ENCODE results near the gene SLU7. TPM values are rescaled to one million over a fixed set of nuclear protein-coding genes. Genes with fewer than 3 reads are reported as not detected.

The SLU7 gene
- total RNA-seq, 1 experiment from 2014 or later, result 33.3 TPM

DNA sequence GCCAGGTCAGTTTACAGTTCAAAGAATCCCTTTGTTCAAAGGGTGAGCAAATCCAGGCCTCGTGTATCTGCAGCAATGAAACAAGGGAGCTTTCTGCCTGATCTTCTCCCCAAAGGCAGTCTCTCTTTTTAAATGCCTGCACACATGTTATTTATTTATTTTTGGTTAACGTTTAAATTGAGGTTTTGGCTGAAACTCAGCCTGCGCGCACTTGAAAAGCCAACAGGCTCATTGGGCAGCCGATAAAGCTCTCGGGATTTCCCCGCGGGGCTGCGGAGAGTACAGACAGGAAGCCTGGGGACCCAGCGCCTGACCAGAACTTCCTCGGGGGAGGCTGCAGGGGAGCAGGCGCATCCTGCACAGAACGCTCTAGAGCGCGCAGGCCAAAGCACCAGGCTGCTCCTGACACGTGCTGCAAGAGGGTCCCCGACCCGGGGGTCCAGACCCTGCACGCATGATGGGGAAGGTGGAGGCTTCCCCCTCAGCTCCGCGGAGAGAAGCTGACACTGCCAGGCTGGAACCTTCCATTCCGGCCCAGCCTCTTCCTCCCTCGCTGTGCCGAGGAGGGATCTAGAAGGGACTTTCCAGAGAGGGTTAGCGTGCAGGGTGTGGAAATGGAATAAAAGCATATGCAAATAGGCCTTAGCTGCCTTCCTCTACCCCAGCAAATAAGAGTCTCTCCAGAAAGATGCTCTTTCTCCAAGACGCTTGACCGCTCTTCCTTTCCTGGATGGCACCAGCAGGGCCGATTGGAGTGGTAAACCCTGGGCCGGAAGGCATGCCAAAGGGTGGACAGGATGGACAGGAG lies 48.9 kb upstream of the SLU7 start:
- CTCF ChIA-PET, result interaction anchor here (1.9 kb wide), 1 partner anchor 29 kb away, joined by 9 read pairs; no protein-coding TSS in a partner anchor
- peaks cover 6% of the 10 kb centered on the region; the same call in 1 of the 2 replicates for H3K79me2 ChIP-seq (ENCODE audit: low read length)
- H3K27me3 ChIP-seq (ENCODE audit: low read length), result no peaks in the 10 kb centered on the region
- intact Hi-C loops (cut with micrococcal nuclease), result loop anchor here (1.0 kb wide), 1 partner anchor 28 kb away; no protein-coding TSS in a partner anchor
- no peaks in the 10 kb centered on the region for H3K9me2 ChIP-seq (replicated peaks; ENCODE audit: low read length)
- H3K9ac ChIP-seq (ENCODE audit: low read length), result peak overlapping the region; percentile 51
- ATAC-seq (peak; percentile 77), DNase-seq (peak; percentile 81)
- no TSS peak for BruUV-seq (replicated peaks)
- H3K36me3 ChIP-seq (ENCODE audit: low read depth, low read length), result no peaks in the 10 kb centered on the region
- peaks cover 68% of the 10 kb centered on the region for H3K4me1 ChIP-seq (ENCODE audit: insufficient read depth, low read length)
- H3K27ac ChIP-seq (ENCODE audit: low read length), result peak overlapping the region; percentile 82
- POLR2A ChIA-PET (ENCODE audit: unreplicated experiment), result interaction anchor here (0.5 kb wide), 1 partner anchor 49 kb away, joined by 8 read pairs; the partner anchor contains the start of gene SLU7
- no peaks in the 10 kb centered on the region for H3K9me3 ChIP-seq (ENCODE audit: low read length)
- TF ChIP-seq, protein P1, sequence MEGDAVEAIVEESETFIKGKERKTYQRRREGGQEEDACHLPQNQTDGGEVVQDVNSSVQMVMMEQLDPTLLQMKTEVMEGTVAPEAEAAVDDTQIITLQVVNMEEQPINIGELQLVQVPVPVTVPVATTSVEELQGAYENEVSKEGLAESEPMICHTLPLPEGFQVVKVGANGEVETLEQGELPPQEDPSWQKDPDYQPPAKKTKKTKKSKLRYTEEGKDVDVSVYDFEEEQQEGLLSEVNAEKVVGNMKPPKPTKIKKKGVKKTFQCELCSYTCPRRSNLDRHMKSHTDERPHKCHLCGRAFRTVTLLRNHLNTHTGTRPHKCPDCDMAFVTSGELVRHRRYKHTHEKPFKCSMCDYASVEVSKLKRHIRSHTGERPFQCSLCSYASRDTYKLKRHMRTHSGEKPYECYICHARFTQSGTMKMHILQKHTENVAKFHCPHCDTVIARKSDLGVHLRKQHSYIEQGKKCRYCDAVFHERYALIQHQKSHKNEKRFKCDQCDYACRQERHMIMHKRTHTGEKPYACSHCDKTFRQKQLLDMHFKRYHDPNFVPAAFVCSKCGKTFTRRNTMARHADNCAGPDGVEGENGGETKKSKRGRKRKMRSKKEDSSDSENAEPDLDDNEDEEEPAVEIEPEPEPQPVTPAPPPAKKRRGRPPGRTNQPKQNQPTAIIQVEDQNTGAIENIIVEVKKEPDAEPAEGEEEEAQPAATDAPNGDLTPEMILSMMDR (conservative IDR thresholded peaks at IDR 0.05; ENCODE audit: low read depth, low read length), result no peak
- TF ChIP-seq EZH2phosphoT487 (IDR thresholded peaks at IDR 0.05; ENCODE audit: borderline replicate concordance, low read length) (no peak), EZH2 (IDR thresholded peaks at IDR 0.05; ENCODE audit: low read length, unreplicated experiment) (no peak)
- no peaks in the 10 kb centered on the region for H4K20me1 ChIP-seq (ENCODE audit: low read length)
- no peaks in the 10 kb centered on the region for H3F3A ChIP-seq (ENCODE audit: low read length, unreplicated experiment)
- peak overlapping the region; percentile 78 for H2AFZ ChIP-seq (ENCODE audit: low read length)
- peak overlapping the region; percentile 78 for H3K4me2 ChIP-seq (ENCODE audit: low read length)
- H3K4me3 ChIP-seq (ENCODE audit: low read length), result peak overlapping the region; percentile 55

DNA sequence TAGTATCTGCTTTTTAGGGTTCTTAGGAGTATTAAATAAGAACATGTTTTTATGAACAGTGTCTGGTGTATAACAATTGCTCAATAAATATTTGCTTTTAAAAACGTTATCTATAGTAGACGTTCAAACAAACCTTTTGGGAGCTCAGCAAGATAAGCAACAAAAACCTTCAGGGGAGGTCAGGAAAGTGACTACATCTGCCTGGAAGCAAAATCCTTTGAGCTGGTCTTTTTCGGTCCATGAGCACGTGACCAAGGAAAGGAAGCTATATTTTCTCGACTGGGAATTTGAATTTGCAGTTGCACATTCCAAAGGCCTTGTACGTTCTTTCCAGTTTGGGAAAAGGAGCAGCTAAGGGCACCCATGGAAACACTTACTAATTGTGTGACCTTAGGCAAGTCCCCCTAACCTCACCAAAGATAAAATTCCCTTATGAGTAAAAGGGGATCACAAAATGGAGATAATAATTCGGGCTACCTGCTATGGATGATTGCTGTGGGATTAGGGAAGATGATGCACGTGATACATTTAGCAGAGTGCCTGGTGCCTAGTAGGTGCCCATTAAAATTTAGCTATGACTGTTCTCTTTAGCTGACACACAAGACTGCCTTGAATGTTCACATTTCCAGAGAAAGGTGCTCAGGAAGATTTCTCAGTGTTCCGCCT lies 48.1 kb upstream of the SLU7 start:
- no TSS peak for BruUV-seq (replicated peaks)

More for the DNA sequence above, 48.1 kb upstream of the SLU7 start:
- Histone ChIP-seq H3F3A (ENCODE audit: low read length, unreplicated experiment) (no peaks in the 10 kb centered on the region), H3K9me3 (ENCODE audit: low read length) (no peaks in the 10 kb centered on the region), H3K4me3 (ENCODE audit: low read length) (peak overlapping the region; percentile 55), H4K20me1 (ENCODE audit: low read length) (no peaks in the 10 kb centered on the region), H3K27ac (ENCODE audit: low read length) (peak overlapping the region; percentile 82), H2AFZ (ENCODE audit: low read length) (peak overlapping the region; percentile 78), H3K4me1 (ENCODE audit: insufficient read depth, low read length) (peaks cover 68% of the 10 kb centered on the region), H3K36me3 (ENCODE audit: low read depth, low read length) (no peaks in the 10 kb centered on the region), H3K9ac (ENCODE audit: low read length) (peak overlapping the region; percentile 51), H3K79me2 (ENCODE audit: low read length) (peaks cover 6% of the 10 kb centered on the region; the same call in 1 of the 2 replicates), H3K27me3 (ENCODE audit: low read length) (no peaks in the 10 kb centered on the region), H3K4me2 (ENCODE audit: low read length) (peak overlapping the region; percentile 78), H3K9me2 (replicated peaks; ENCODE audit: low read length) (no peaks in the 10 kb centered on the region)
- TF ChIP-seq, protein P1 (conservative IDR thresholded peaks at IDR 0.05; ENCODE audit: low read depth, low read length), result no peak
- TF ChIP-seq EZH2 (IDR thresholded peaks at IDR 0.05; ENCODE audit: low read length, unreplicated experiment) (no peak), EZH2phosphoT487 (IDR thresholded peaks at IDR 0.05; ENCODE audit: borderline replicate concordance, low read length) (no peak)
- intact Hi-C loops (cut with micrococcal nuclease), result loop anchor here (1.0 kb wide), 1 partner anchor 28 kb away; no protein-coding TSS in a partner anchor
- peak; percentile 25 for DNase-seq
- no peak for ATAC-seq
- POLR2A ChIA-PET (ENCODE audit: unreplicated experiment), result interaction anchor here (0.5 kb wide), 1 partner anchor 48 kb away, joined by 8 read pairs; the partner anchor contains the start of gene SLU7
- CTCF ChIA-PET, result interaction anchor here (1.9 kb wide), 1 partner anchor 28 kb away, joined by 9 read pairs; no protein-coding TSS in a partner anchor

Data from PC-3 (cell line).